Measurements from ENCODE around the gene FOXL1.

FOXL1 gene

GRCh38 chr16:86630471-86630870 lies 52.1 kb downstream of the FOXL1 start:
- no peak for DNase-seq

- DNase-seq: no peak
These were observed 53.1 kb downstream of the FOXL1 start for GRCh38 chr16:86631444-86631843.
